Epithelial cell of proximal tubule (primary cell): Measurements from ENCODE around the gene MPZL1. TPM values are rescaled to one million over a fixed set of nuclear protein-coding genes. Genes with fewer than 3 reads are reported as not detected.

Source experiments
- DNase-seq: peaks from one replicate; pipeline ENCODE4 v3.0.0-alpha.2; 2011; ENCODE audit warnings: low read depth
- H3K4me3 ChIP-seq: 2 replicates; pipeline ENCODE4 v1.5.1; 2011; ENCODE audit warnings: low read depth, mild to moderate bottlenecking, low read length
- total RNA-seq: library from RNA; depleted of rRNA; stranded (reverse); fragments of >200 nt; gene quantifications from 2 replicates; pipeline ENCODE4 v1.2.3, GENCODE V29; 2015
- TF ChIP-seq, protein P1 (sequence below): conservative IDR thresholded peaks from 2 replicates; pipeline ENCODE4 v1.5.1; 2012; ENCODE audit warnings: low read depth, mild to moderate bottlenecking, low read length

MPZL1 gene
- total RNA-seq, 1 donor from 2014 or later: 43.0 TPM

DNA sequence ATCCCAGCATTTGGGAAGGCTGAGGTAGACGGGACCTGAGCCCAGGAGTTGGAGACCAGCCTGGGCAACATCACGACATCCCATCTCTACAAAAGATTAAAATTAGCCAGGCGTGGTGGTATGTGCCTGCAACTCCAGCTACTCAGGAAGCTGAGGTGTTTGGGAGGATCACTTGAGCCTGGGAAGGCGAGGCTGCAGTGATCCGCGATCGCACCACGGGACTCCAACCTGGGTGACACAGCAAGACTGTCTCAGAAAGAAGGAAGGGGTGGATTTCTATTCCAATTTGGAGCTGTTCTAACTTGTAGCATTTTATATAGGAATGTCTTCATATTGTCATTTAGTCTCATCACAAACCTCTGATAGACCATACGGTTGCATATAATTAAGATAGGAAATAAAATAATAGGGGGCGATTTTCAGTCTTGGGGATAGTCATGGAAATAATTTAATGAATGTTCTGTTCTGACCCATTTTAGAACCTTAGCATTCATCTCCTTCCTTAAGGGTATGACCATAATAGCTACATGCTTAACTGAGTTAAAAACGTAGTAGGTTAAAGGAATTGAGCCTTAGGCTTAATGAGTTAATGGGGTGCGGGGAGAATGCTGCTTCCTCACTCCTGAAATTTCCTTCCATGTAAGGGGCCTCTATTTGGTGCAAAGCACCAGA is 99.0 kb downstream of the MPZL1 start:
- TF ChIP-seq, protein P1, sequence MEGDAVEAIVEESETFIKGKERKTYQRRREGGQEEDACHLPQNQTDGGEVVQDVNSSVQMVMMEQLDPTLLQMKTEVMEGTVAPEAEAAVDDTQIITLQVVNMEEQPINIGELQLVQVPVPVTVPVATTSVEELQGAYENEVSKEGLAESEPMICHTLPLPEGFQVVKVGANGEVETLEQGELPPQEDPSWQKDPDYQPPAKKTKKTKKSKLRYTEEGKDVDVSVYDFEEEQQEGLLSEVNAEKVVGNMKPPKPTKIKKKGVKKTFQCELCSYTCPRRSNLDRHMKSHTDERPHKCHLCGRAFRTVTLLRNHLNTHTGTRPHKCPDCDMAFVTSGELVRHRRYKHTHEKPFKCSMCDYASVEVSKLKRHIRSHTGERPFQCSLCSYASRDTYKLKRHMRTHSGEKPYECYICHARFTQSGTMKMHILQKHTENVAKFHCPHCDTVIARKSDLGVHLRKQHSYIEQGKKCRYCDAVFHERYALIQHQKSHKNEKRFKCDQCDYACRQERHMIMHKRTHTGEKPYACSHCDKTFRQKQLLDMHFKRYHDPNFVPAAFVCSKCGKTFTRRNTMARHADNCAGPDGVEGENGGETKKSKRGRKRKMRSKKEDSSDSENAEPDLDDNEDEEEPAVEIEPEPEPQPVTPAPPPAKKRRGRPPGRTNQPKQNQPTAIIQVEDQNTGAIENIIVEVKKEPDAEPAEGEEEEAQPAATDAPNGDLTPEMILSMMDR: no peak
- peak overlapping the region; percentile 47 for H3K4me3 ChIP-seq
- DNase-seq: no peak

DNA sequence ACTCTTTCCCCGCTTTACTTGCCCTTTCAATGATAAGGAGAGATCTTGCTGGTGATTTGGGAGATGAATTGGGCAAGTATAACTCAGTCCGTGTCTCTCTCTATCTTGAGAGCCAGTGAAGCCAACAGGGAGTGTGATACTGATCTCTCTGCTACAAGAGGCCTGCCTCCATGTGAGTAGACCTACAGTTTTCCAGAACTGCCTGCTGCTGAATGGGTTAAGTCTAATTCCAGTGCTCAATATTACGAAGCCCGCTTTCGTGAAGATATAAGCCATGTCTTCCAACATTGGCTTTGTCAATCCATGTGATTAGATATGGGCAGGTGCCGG is 99.5 kb downstream of the MPZL1 start:
- no peak for DNase-seq
- no peak overlapping the region for H3K4me3 ChIP-seq
- TF ChIP-seq, protein P1: no peak

DNA sequence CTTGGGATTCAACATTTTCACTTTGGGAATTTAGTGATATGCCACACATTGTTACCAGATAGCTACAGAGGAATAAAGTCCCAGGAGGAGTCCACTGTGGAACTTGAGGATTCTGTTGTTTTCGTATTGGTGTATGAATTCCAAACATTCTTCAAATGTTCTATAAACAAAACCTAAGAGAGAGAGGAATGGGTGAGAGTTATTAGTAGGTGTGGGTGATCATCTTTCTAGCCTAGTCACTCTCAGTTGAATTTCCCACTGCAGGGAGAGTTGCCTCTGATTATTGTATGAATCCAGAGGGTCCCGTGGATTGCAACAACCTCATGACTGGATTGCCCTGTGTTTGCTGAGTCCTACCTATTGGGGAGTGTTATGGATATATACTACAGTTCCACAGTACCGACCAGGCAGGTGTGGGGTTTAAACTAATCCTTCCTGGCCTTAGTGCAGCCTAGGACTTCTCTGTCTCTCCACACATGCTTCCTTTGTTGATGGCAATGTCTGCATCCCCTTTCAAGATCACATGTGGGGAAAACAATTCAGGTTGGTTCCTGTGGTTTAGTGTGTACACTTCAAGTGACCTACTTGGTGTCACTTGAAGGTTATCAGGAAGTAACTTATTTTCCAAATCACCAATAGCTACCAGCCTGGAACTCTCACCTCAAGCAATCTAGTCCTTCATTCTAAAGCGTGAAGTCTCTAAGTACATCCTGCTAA is 100.3 kb downstream of the MPZL1 start:
- TF ChIP-seq, protein P1: no peak
- no peak for DNase-seq
- H3K4me3 ChIP-seq: no peak overlapping the region

DNA sequence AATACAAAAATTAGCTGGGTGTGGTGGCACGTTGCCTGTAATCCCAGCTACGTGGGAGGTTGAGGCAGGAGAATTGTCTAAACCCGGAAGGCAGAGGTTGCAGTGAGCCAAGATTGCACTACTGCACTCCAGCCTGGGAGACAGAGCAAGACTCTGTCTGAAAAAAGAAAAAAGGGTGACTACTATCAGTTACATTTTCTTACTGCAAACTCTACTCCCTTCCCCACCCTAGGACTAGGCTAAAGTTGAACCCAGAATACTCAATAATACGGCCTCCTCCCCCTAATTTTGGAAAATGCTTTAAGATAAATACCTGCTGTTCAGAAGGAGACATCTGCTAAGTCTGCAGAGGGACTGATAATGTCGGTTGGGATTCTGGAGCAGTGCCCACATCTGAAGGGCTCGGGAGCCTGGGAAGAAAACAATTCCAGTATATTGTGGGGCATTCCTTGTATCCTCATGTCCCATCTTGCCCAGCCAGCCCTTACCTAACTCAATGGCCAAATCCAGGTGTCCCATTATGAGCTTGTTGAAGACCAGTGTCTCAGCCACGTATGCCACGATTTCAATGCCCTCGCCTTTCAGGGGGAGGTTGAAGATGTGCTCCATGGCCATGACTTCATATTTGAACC is 102.5 kb downstream of the MPZL1 start:
- no peak for DNase-seq
- TF ChIP-seq, protein P1: no peak
- H3K4me3 ChIP-seq: no peak overlapping the region

DNA sequence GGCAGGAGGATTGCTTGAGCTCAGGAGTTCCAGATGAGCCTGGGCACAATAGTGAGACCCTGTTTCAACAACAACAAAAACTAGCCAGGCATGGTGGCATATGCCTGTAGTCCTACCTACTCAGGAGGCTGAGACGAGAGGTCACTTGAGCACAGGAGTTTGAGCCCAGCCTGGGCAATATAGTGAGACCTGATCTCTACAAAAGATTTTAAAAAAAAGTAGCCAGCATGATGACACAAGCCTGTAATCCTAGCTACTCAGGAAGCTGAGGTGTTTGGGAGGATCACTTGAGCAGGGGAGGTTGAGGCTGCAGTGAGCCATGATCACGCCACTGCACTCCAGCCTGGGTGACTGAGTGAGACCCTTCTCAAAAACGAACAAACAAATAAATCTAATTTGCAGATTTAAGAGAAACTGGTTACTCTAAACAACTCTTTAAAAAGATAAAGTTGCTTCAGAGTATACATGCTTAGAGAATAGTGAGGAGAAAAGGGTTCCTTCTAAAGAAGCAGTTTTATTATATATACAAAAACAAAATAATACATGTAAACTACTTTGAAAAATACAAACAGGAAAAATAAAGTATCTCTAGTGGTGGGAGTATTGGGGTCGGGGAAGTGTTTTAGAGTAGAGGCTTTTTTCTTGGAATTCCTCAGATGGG is 103.8 kb downstream of the MPZL1 start:
- no peak overlapping the region for H3K4me3 ChIP-seq
- TF ChIP-seq, protein P1: no peak
- no peak for DNase-seq

DNA sequence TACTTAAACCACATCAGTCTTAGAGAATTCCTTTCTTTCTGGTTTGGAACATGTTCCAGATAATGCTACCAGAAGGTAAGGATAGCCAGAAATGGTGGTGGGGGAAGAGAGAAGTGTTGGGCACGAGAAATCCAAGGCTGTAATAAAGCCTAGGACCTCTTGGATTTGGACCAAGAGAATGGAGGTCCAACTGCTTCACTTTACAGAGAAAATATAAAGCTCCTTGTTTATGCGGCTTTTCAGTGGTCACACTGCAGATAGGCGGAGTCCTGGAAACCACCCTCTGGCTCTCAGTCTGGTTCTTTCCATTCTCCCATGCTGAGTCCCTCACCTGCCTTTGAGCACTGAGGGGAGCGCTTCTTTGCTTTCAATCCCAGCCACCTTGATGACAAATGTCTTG is 104.3 kb downstream of the MPZL1 start:
- DNase-seq: no peak
- no peak overlapping the region for H3K4me3 ChIP-seq
- TF ChIP-seq, protein P1: no peak
